Thyroid gland (tissue), 4 donors: ENCODE results near the gene GALNT14. TPM values are rescaled to one million over a fixed set of nuclear protein-coding genes. Genes with fewer than 3 reads are reported as not detected.

Experiments
- DNase-seq, 2 donors: peaks; one replicate each; pipeline ENCODE4 v3.0.0-alpha.2; 2019
- H3K27ac ChIP-seq, 3 donors: fragments of 200-600 bp; sonication (generic); 1 replicate in 2 of 3; 2 replicates in 1 of 3; pipeline ENCODE4 v1.5.1; 2016 to 2019; ENCODE audit warnings: mild to moderate bottlenecking in 1 of 3, moderate library complexity in 1 of 3
- H3K27me3 ChIP-seq: fragments of 200-600 bp; sonication (generic); one replicate; pipeline ENCODE4 v1.5.1; 2019
- H3K36me3 ChIP-seq, 2 donors: fragments of 200-600 bp; sonication (generic); one replicate each; pipeline ENCODE4 v1.5.1; 2016 to 2019
- H3K4me1 ChIP-seq, 2 donors: fragments of 200-600 bp; sonication (generic); one replicate each; pipeline ENCODE4 v1.5.1; 2017 to 2019
- H3K4me3 ChIP-seq, 3 donors: fragments of 200-600 bp; sonication (generic); replicated peaks in 1 of 3; 1 replicate in 2 of 3; 2 replicates in 1 of 3; pipeline ENCODE4 v1.5.1; 2016; ENCODE audit warnings: mild to moderate bottlenecking in 1 of 3
- H3K9me3 ChIP-seq: fragments of 200-600 bp; sonication (generic); one replicate; pipeline ENCODE4 v1.5.1; 2017
- CTCF ChIP-seq, 6 experiments: fragments of 200-600 bp in 3 of 6; fragments of 450-650 bp in 3 of 6; sonication (generic) in 3 of 6; IDR thresholded peaks; one replicate each; pipeline ENCODE4 v1.5.1; 2016 to 2019; ENCODE audit warnings: antibody characterized with exemption in 6 of 6, mild to moderate bottlenecking in 2 of 6, inconsistent platforms in 1 of 6, moderate library complexity in 1 of 6
- POLR2A ChIP-seq, 2 donors: fragments of 450-650 bp; IDR thresholded peaks; one replicate each; pipeline ENCODE4 v1.6.1; 2017; ENCODE audit warnings: antibody characterized with exemption in 2 of 2, mild to moderate bottlenecking in 2 of 2, moderate library complexity in 1 of 2
- WGBS, 2 donors: methylation state at CpG; one replicate each; pipeline ENCODE4 v1.1.5; 2017; 5-methylcytosine and 5-hydroxymethylcytosine counted together
- intact Hi-C: fragments of 100-400 bp; cut with DNase I; formaldehyde crosslinking; loops from one replicate; pipeline ENCODE4 v1.15.1; 2023
- total RNA-seq, 4 donors: library from RNA; depleted of rRNA; stranded (reverse); fragments of >200 nt; gene quantifications; one replicate each; pipeline ENCODE4 v1.2.3, GENCODE V29; 2016

Gene GALNT14
- total RNA-seq, 4 donors from 2014 or later: 0.54 to 5.1 (median 1.1) TPM

- Histone ChIP-seq H3K4me1 (no peaks in the 10 kb centered on the region), H3K36me3 (no peaks in the 10 kb centered on the region), H3K27me3 (no peaks in the 10 kb centered on the region), H3K9me3 (no peaks in the 10 kb centered on the region), H3K27ac (no peak overlapping the region), H3K4me3 (no peak overlapping the region)
- DNase-seq: no peak
- intact Hi-C loops: no loop called here
- 85 to 88% methylated on average over 19 of the region's 19 CpGs for WGBS, 2 donors
- TF ChIP-seq POLR2A (IDR thresholded peaks at IDR 0.05) (no peak), CTCF (IDR thresholded peaks at IDR 0.05) (no peak)
Measured at GRCh38 chr2:30971231-30972025, 166.8 kb downstream of the GALNT14 start.

GRCh38 chr2:30968660-30969397 lies 169.4 kb downstream of the GALNT14 start:
- TF ChIP-seq CTCF (IDR thresholded peaks at IDR 0.05) (no peak), POLR2A (IDR thresholded peaks at IDR 0.05) (no peak)
- Histone ChIP-seq H3K4me3 (no peak overlapping the region), H3K36me3 (no peaks in the 10 kb centered on the region), H3K9me3 (no peaks in the 10 kb centered on the region), H3K4me1 (no peaks in the 10 kb centered on the region), H3K27ac (no peak overlapping the region), H3K27me3 (no peaks in the 10 kb centered on the region)
- 80 to 87% methylated on average over 4 of the region's 4 CpGs for WGBS, 2 donors
- intact Hi-C loops: no loop called here
- no peak for DNase-seq

- no peak for TF ChIP-seq POLR2A (IDR thresholded peaks at IDR 0.05)
- no peak for TF ChIP-seq CTCF (IDR thresholded peaks at IDR 0.05)
- DNase-seq: no peak
- H3K4me3 ChIP-seq: no peak overlapping the region
- H3K4me1 ChIP-seq: no peaks in the 10 kb centered on the region
- 93 to 96% methylated on average over 4 of the region's 4 CpGs for WGBS, 2 donors
- intact Hi-C loops: no loop called here
- no peaks in the 10 kb centered on the region for H3K36me3 ChIP-seq
- no peaks in the 10 kb centered on the region for H3K9me3 ChIP-seq
- H3K27me3 ChIP-seq: no peaks in the 10 kb centered on the region
- no peak overlapping the region for H3K27ac ChIP-seq
Measured at GRCh38 chr2:30966786-30967185, 171.5 kb downstream of the GALNT14 start.

- Histone ChIP-seq H3K9me3 (no peaks in the 10 kb centered on the region), H3K4me1 (no peaks in the 10 kb centered on the region), H3K27ac (no peak overlapping the region), H3K4me3 (no peak overlapping the region), H3K27me3 (no peaks in the 10 kb centered on the region), H3K36me3 (no peaks in the 10 kb centered on the region)
- TF ChIP-seq CTCF (IDR thresholded peaks at IDR 0.05) (no peak), POLR2A (IDR thresholded peaks at IDR 0.05) (no peak)
- DNase-seq: no peak
- WGBS, 2 donors: 89 to 91% methylated on average over 9 to 10 of the region's 10 CpGs
- intact Hi-C loops: no loop called here
Measured at GRCh38 chr2:30965022-30965531, 173.2 kb downstream of the GALNT14 start.
